Stimulated activated memory B cell treated with anti-CD40 and anti-IgM and Interleukin-4, amounts not matched to agents 10 μg/mL and 1 μg/mL and 100 μg/mL, for 72 hours (primary cell): ENCODE measurements around the gene PTDSS2.

Experiments
- ATAC-seq: fragments of 150-1000 bp; cut with Tn5 transposase; 2 replicates; pipeline ENCODE4 v1.10.0; 2021
- H3K27ac Mint-ChIP-seq: one replicate; pipeline ENCODE4 v1.8.0; 2022; ENCODE audit warnings: mild to moderate bottlenecking, mixed read lengths
- H3K27me3 Mint-ChIP-seq: one replicate; pipeline ENCODE4 v1.8.0; 2022; ENCODE audit warnings: mixed read lengths
- H3K36me3 Mint-ChIP-seq: one replicate; pipeline ENCODE4 v1.8.0; 2022; ENCODE audit warnings: mixed read lengths
- H3K4me1 Mint-ChIP-seq: one replicate; pipeline ENCODE4 v1.8.0; 2022; ENCODE audit warnings: mixed read lengths
- H3K4me3 Mint-ChIP-seq: one replicate; pipeline ENCODE4 v1.8.0; 2022; ENCODE audit warnings: mild to moderate bottlenecking, moderate library complexity, mixed read lengths
- H3K9me3 Mint-ChIP-seq: one replicate; pipeline ENCODE4 v1.8.0; 2022; ENCODE audit warnings: mixed read lengths

The PTDSS2 gene

DNA sequence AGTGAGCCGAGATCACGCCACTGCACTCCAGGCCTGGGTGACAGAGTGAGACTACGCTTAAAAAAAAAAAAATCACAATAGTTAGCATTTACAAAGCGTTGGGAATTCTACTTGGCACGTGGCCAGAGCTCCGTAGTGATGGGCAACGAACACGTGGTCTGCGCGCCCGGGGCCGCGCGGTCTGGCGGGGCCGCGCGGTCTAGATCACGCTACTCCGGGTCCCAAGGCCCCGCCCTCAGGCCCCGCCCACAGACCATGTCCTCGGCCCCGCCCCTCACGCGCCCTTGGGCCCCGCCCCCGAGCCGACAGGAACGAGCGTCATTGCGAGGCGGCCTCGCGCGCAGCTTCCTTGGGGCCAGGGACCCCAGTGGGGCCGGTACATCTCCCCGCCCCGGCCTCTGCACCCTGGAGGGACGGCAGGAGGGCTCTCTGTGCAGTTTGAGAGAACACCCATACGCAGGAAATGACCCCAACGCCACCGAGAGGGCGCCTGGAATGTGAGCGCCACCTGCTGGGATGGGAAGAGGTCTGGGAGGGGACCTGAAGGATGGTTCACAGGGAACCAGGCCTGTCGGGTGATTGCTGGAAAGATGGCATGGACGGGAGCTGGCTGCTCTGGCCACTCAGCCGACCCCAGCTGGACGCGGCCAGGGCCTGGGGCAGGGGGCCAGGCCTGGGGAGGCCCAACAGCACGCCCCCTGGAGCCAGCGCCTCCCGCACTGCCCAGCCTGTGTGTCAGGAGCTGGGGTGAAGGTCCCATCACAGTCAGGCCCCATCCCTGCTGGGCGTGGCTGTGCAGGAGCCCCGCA lies 2.0 kb upstream of the PTDSS2 start:
- Mint-ChIP-seq H3K36me3 (peaks cover 5% of the 10 kb centered on the region), H3K4me3 (peak overlapping the region; percentile 94), H3K27ac (peak overlapping the region; percentile 88), H3K9me3 (no peaks in the 10 kb centered on the region), H3K4me1 (peaks cover 42% of the 10 kb centered on the region), H3K27me3 (no peaks in the 10 kb centered on the region)
- peak; percentile 79 for ATAC-seq

DNA sequence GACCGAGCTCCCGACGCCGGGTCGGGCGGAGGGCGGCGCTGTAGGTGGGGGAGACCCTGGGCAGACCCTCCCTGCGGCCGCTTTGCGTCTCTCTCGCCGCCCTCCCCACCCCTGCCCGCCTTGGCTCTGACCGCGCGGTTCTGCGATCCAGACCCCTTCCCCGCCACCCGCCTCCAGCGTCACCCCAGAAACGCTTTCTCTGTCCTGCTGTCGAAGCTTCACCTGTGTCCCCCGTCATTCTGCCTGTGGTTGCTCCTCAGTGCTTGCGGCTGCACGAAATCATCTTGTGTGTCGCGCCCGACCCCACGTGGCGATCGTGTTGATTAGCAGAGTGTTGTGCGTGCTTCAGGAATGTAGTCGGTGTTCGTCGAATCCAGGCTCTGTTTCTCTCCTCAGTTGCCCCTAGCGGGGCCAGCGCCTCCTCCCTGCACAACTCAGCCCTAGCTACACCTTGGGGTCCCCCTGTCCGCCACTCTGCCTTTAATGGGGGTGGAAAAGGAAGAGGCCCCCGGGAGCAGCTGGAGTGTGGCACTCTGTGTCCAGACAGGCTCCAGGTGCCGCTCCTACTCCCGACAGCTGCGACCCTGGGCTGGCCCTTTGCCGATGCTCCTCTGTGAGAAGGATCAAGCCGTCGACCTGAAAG lies 851 bp downstream of the PTDSS2 start:
- peaks cover 49% of the 10 kb centered on the region for H3K4me1 Mint-ChIP-seq
- ATAC-seq: peak; percentile 51

GRCh38 chr11:451738-452137 lies 1.7 kb downstream of the PTDSS2 start:
- no peak for ATAC-seq
- peaks cover 57% of the 10 kb centered on the region for H3K4me1 Mint-ChIP-seq
- no peaks in the 10 kb centered on the region for H3K9me3 Mint-ChIP-seq
- H3K4me3 Mint-ChIP-seq: peak overlapping the region; percentile 87
- H3K36me3 Mint-ChIP-seq: peaks cover 28% of the 10 kb centered on the region
- H3K27me3 Mint-ChIP-seq: no peaks in the 10 kb centered on the region
- H3K27ac Mint-ChIP-seq: peak overlapping the region; percentile 70

More for the DNA sequence above, 851 bp downstream of the PTDSS2 start:
- H3K36me3 Mint-ChIP-seq: peaks cover 21% of the 10 kb centered on the region
- no peaks in the 10 kb centered on the region for H3K27me3 Mint-ChIP-seq
- peak overlapping the region; percentile 87 for H3K4me3 Mint-ChIP-seq
- H3K9me3 Mint-ChIP-seq: no peaks in the 10 kb centered on the region
- H3K27ac Mint-ChIP-seq: peak overlapping the region; percentile 70

DNA sequence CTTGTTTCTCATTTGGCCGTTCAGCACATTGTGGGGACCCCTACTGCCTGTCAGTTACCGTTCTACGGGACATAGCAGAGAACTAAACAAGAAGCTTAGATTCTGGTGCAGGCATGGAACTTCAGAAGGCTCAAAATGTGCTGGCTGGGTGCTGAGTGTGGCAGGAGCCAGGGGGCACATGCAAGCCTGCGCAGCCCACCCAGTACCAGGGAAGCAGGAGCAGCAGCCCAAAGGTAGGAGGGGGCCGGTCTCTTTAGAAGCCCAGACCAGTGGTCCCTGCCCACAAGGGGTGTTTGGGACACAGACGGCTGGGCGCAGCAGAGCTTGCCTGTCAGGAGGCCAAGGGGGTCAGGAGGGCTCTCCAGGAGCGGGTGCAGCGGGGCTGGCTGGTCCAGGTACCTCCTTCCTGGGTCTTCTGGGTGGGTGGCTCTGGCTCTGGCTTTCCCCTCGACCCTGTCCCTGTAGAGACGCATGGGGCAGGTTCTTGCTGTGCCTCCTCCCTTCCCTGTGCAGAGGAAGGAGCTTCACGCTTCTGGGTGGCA lies 2.2 kb downstream of the PTDSS2 start:
- H3K27me3 Mint-ChIP-seq: no peaks in the 10 kb centered on the region
- peak overlapping the region; percentile 70 for H3K27ac Mint-ChIP-seq
- peaks cover 63% of the 10 kb centered on the region for H3K4me1 Mint-ChIP-seq
- no peaks in the 10 kb centered on the region for H3K9me3 Mint-ChIP-seq
- ATAC-seq: no peak
- H3K4me3 Mint-ChIP-seq: no peak overlapping the region
- peaks cover 28% of the 10 kb centered on the region for H3K36me3 Mint-ChIP-seq

DNA sequence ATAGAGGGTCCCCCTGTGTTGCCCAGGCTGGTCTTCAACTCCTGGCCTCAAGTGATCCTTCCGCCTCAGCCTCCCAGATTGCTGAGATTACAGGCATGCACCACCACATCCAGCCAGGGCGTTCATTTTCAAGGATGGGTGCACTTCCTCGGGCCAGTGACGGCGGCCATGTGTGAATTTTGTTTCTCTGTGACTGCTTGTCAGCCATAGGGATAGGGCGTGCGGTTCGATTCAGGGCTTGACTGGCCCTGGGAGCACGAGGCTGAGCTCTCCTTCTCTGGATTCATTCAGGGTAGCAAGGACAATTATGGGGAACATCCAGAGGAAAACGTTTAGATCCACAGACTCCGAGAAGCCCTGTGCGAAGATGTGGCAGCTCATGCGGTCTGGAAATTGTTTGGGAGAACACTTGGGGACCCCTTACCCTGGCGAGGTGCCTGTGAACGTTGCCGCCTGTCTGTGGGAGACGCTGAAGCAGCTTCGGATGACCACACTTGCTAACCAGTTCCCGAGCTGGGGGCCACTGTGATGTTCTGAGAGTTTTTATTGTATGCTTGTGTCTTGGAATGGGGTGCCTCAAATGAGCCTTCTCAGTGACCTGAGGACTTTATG lies 2.9 kb downstream of the PTDSS2 start:
- no peaks in the 10 kb centered on the region for H3K27me3 Mint-ChIP-seq
- no peak overlapping the region for H3K4me3 Mint-ChIP-seq
- no peak for ATAC-seq
- H3K9me3 Mint-ChIP-seq: no peaks in the 10 kb centered on the region
- peaks cover 68% of the 10 kb centered on the region for H3K4me1 Mint-ChIP-seq
- H3K27ac Mint-ChIP-seq: peak overlapping the region; percentile 70
- peaks cover 28% of the 10 kb centered on the region for H3K36me3 Mint-ChIP-seq

- no peak for ATAC-seq
- Mint-ChIP-seq H3K27me3 (no peaks in the 10 kb centered on the region), H3K9me3 (no peaks in the 10 kb centered on the region), H3K36me3 (peaks cover 28% of the 10 kb centered on the region), H3K27ac (no peak overlapping the region), H3K4me1 (peaks cover 63% of the 10 kb centered on the region), H3K4me3 (no peak overlapping the region)
Measured at GRCh38 chr11:453564-453963, 3.5 kb downstream of the PTDSS2 start.

GRCh38 chr11:454043-454442 lies 4.0 kb downstream of the PTDSS2 start:
- Mint-ChIP-seq H3K4me1 (peaks cover 58% of the 10 kb centered on the region), H3K27ac (peak overlapping the region; percentile 89), H3K36me3 (peaks cover 28% of the 10 kb centered on the region), H3K4me3 (no peak overlapping the region), H3K9me3 (no peaks in the 10 kb centered on the region), H3K27me3 (no peaks in the 10 kb centered on the region)
- ATAC-seq: no peak

DNA sequence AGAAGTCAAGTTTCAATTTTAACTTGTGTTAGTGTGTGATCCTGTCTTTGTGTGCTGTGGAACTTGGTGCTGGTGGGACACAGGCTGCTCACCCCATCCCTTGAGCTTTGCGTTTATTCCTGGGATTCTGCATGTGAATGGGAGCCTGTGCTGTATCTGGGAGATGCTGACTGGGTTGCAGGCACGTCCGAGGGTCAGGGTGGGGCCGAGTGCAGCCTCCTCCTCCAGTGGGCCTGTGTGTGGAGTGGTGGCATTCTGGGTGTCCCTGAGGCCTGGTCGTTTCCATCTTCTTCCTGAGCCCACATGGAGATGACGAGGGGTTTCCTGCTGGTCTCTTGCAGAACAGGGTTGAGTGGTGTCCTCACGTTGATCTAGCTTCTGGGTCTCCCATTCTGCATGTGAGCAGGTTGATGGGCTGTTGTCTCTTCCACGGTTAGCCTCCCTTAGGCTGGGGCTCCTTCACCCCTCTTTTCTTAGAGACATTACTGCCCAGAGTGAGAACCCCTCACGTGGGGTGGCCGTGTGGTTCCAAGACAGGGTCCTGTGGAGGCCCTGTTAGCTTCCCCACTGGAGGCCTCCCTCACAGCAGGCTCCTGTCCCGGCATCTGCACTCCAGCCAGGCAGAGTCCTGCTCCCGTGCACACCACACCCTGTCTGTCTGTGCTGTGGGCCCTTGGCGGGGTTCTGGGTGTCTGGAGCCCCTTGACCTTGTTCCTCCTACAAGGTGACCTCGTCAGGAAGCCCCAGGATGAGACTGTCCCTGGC lies 4.9 kb downstream of the PTDSS2 start:
- peaks cover 28% of the 10 kb centered on the region for H3K36me3 Mint-ChIP-seq
- H3K4me3 Mint-ChIP-seq: no peak overlapping the region
- no peaks in the 10 kb centered on the region for H3K27me3 Mint-ChIP-seq
- H3K9me3 Mint-ChIP-seq: no peaks in the 10 kb centered on the region
- H3K27ac Mint-ChIP-seq: peak overlapping the region; percentile 89
- peaks cover 57% of the 10 kb centered on the region for H3K4me1 Mint-ChIP-seq
- no peak for ATAC-seq

DNA sequence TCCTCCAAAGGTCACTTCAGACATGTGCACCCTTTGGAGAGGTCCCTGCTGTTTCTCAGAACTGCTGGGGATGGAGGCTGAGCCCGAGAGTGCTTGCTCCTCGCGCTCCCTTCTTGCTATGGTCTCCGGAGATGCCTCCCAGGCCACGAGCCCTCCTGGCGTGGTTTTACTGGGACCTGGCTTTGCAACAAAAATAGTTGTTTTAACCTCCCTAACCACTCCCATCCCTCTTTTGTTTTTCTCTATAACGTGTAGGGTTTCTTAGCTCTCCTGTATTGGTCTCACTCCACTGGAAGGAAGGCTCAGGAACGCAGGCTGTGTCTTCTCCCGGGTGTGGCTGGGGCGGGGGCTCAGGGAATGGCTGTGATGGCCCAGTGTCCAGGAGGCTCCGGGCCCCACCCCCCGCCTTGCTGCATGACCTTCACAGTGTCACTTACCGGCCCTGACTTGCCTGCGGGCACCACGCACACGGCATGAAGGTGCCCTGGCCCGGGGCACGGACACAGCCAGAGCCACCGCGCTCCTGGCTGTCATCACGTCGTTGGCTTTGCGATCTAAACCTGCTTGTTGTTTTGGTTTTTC lies 5.6 kb downstream of the PTDSS2 start:
- H3K9me3 Mint-ChIP-seq: no peaks in the 10 kb centered on the region
- H3K4me3 Mint-ChIP-seq: no peak overlapping the region
- H3K36me3 Mint-ChIP-seq: peaks cover 28% of the 10 kb centered on the region
- ATAC-seq: no peak
- peak overlapping the region; percentile 89 for H3K27ac Mint-ChIP-seq
- H3K4me1 Mint-ChIP-seq: peaks cover 63% of the 10 kb centered on the region
- no peaks in the 10 kb centered on the region for H3K27me3 Mint-ChIP-seq

DNA sequence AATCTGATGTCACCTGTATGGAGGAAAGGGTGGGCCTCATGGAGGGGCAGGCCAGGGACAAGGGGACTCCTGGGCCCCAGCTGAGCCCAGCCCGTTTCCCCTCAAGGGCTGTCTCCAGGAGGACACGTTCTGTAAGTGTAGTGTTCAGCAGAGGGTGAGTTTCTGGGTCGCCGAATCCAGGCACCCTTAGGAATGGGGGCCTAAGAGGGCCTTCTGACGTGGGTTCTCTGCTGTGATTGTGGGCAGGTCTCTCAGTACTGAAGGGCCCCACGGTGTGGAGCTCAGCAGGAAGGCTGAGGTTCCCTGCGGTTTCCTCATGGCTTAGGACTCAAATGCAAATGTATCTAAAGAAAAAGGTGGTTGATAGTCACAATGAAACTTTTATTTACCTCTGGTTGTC lies 6.5 kb downstream of the PTDSS2 start:
- Mint-ChIP-seq H3K4me3 (peak overlapping the region; percentile 3), H3K36me3 (peaks cover 30% of the 10 kb centered on the region), H3K27ac (peak overlapping the region; percentile 89), H3K4me1 (peaks cover 58% of the 10 kb centered on the region), H3K9me3 (no peaks in the 10 kb centered on the region), H3K27me3 (no peaks in the 10 kb centered on the region)
- peak; percentile 76 for ATAC-seq

GRCh38 chr11:457111-457760 lies 7.2 kb downstream of the PTDSS2 start:
- Mint-ChIP-seq H3K27ac (peak overlapping the region; percentile 89), H3K27me3 (no peaks in the 10 kb centered on the region), H3K4me3 (peak overlapping the region; percentile 47), H3K4me1 (peaks cover 51% of the 10 kb centered on the region), H3K9me3 (no peaks in the 10 kb centered on the region), H3K36me3 (peaks cover 34% of the 10 kb centered on the region)
- ATAC-seq: no peak

GRCh38 chr11:459511-460220 lies 9.6 kb downstream of the PTDSS2 start:
- Mint-ChIP-seq H3K4me1 (peaks cover 40% of the 10 kb centered on the region), H3K9me3 (no peaks in the 10 kb centered on the region), H3K27me3 (no peaks in the 10 kb centered on the region), H3K4me3 (peak overlapping the region; percentile 54), H3K27ac (peak overlapping the region; percentile 77), H3K36me3 (peaks cover 19% of the 10 kb centered on the region)
- no peak for ATAC-seq

GRCh38 chr11:460331-461199 lies 10.5 kb downstream of the PTDSS2 start:
- ATAC-seq: peak; percentile 50
- Mint-ChIP-seq H3K27me3 (no peaks in the 10 kb centered on the region), H3K4me1 (peaks cover 32% of the 10 kb centered on the region), H3K9me3 (no peaks in the 10 kb centered on the region), H3K36me3 (peaks cover 13% of the 10 kb centered on the region), H3K27ac (peak overlapping the region; percentile 77), H3K4me3 (peak overlapping the region; percentile 54)
